Activated T-helper 1 cell treated with anti-CD3 and anti-CD28 coated beads, Interleukin-12 subunit alpha, Interleukin-12 subunit beta, Interleukin-2, Interleukin-4 antibody, amounts not matched to agents 30 ng/mL and 10 ng/mL and 1 ng/mL, durations not matched to agents 14 hours and 24 hours and 36 hours (primary cell): Measurements from ENCODE around the gene RPL10. TPM values are rescaled to one million over a fixed set of nuclear protein-coding genes. Genes with fewer than 3 reads are reported as not detected.

Source experiments
- DNase-seq: peaks from one replicate; pipeline ENCODE4 v3.0.0; 2021; ENCODE audit warnings: low spot score
- H3K27ac Mint-ChIP-seq: one replicate; pipeline ENCODE4 v1.8.0; 2021; ENCODE audit warnings: mild to moderate bottlenecking, mixed read lengths
- H3K27me3 Mint-ChIP-seq: one replicate; pipeline ENCODE4 v1.8.0; 2022; ENCODE audit warnings: mild to moderate bottlenecking, moderate library complexity, mixed read lengths; ENCODE audit not compliant: insufficient read depth
- H3K36me3 Mint-ChIP-seq: one replicate; pipeline ENCODE4 v1.8.0; 2021; ENCODE audit warnings: low read depth, mixed read lengths
- H3K4me1 Mint-ChIP-seq: one replicate; pipeline ENCODE4 v1.8.0; 2021; ENCODE audit warnings: low read depth, mixed read lengths
- H3K4me3 Mint-ChIP-seq: one replicate; pipeline ENCODE4 v1.8.0; 2021; ENCODE audit warnings: mild to moderate bottlenecking, moderate library complexity, mixed read lengths
- H3K9me3 Mint-ChIP-seq: one replicate; pipeline ENCODE4 v1.8.0; 2021; ENCODE audit warnings: mixed read lengths
- intact Hi-C: fragments of 100-400 bp; cut with micrococcal nuclease; formaldehyde crosslinking; loops from one replicate; pipeline ENCODE4 v1.15.1; 2024
- total RNA-seq: library from RNA; stranded (reverse); gene quantifications from 2 replicates; pipeline ENCODE4 v1.2.3, GENCODE V29; 2022

The RPL10 gene
- 2,208 and 2,261 TPM in 2 replicates for total RNA-seq

- H3K27ac Mint-ChIP-seq: peak within 1 kb of the TSS; percentile 99
- no peaks in the 10 kb centered on the region for H3K9me3 Mint-ChIP-seq
- peaks cover 20% of the 10 kb centered on the region for H3K36me3 Mint-ChIP-seq
- intact Hi-C loops: loop anchor here (5.0 to 10.0 kb wide), 3 partner anchors 134 to 673 kb away; partner anchors contain the start of genes ABCD1, ARHGAP4 and BCAP31
- peak; percentile 91 for DNase-seq
- peaks cover 8% of the 10 kb centered on the region for H3K4me1 Mint-ChIP-seq
- H3K27me3 Mint-ChIP-seq: no peaks in the 10 kb centered on the region
- H3K4me3 Mint-ChIP-seq: peak within 1 kb of the TSS; percentile 98
These were observed at the start of gene RPL10 for GRCh38 chrX:154397888-154398667. RPL10 (plus strand) TSS chrX:154398377; CDS start chrX:154398520, 143 bp downstream.

- Mint-ChIP-seq H3K9me3 (no peaks in the 10 kb centered on the region), H3K36me3 (peaks cover 13% of the 10 kb centered on the region), H3K27ac (peak overlapping the region; percentile 23), H3K4me3 (no peak overlapping the region), H3K4me1 (peaks cover 7% of the 10 kb centered on the region), H3K27me3 (no peaks in the 10 kb centered on the region)
- no peak for DNase-seq
- intact Hi-C loops: no loop called here
These were observed 49.4 kb upstream of the RPL10 start for GRCh38 chrX:154348646-154349358.

GRCh38 chrX:154349359-154349935 lies 48.7 kb upstream of the RPL10 start:
- no peaks in the 10 kb centered on the region for H3K27me3 Mint-ChIP-seq
- intact Hi-C loops: no loop called here
- H3K4me1 Mint-ChIP-seq: peaks cover 7% of the 10 kb centered on the region
- no peak for DNase-seq
- H3K9me3 Mint-ChIP-seq: no peaks in the 10 kb centered on the region
- no peak overlapping the region for H3K4me3 Mint-ChIP-seq
- no peak overlapping the region for H3K27ac Mint-ChIP-seq
- peaks cover 13% of the 10 kb centered on the region for H3K36me3 Mint-ChIP-seq

- Mint-ChIP-seq H3K27ac (no peak overlapping the region), H3K4me3 (no peak overlapping the region), H3K36me3 (peaks cover 13% of the 10 kb centered on the region), H3K9me3 (no peaks in the 10 kb centered on the region), H3K4me1 (peaks cover 7% of the 10 kb centered on the region), H3K27me3 (no peaks in the 10 kb centered on the region)
- intact Hi-C loops: no loop called here
- DNase-seq: no peak
These were observed 48.2 kb upstream of the RPL10 start for GRCh38 chrX:154349979-154350378.

- no peak for DNase-seq
- intact Hi-C loops: no loop called here
- Mint-ChIP-seq H3K36me3 (peaks cover 13% of the 10 kb centered on the region), H3K9me3 (no peaks in the 10 kb centered on the region), H3K27me3 (no peaks in the 10 kb centered on the region), H3K4me1 (peaks cover 7% of the 10 kb centered on the region), H3K27ac (no peak overlapping the region), H3K4me3 (no peak overlapping the region)
These were observed 47.6 kb upstream of the RPL10 start for GRCh38 chrX:154350429-154351182.

- DNase-seq: no peak
- H3K4me3 Mint-ChIP-seq: no peak overlapping the region
- H3K36me3 Mint-ChIP-seq: peaks cover 15% of the 10 kb centered on the region
- H3K27ac Mint-ChIP-seq: no peak overlapping the region
- intact Hi-C loops: no loop called here
- peaks cover 7% of the 10 kb centered on the region for H3K4me1 Mint-ChIP-seq
- no peaks in the 10 kb centered on the region for H3K27me3 Mint-ChIP-seq
- H3K9me3 Mint-ChIP-seq: no peaks in the 10 kb centered on the region
These were observed 46.8 kb upstream of the RPL10 start for GRCh38 chrX:154351183-154352011.

GRCh38 chrX:154352012-154352401 lies 46.2 kb upstream of the RPL10 start:
- peaks cover 6% of the 10 kb centered on the region for H3K4me1 Mint-ChIP-seq
- no peaks in the 10 kb centered on the region for H3K9me3 Mint-ChIP-seq
- H3K27me3 Mint-ChIP-seq: no peaks in the 10 kb centered on the region
- peaks cover 15% of the 10 kb centered on the region for H3K36me3 Mint-ChIP-seq
- peak overlapping the region; percentile 48 for H3K27ac Mint-ChIP-seq
- intact Hi-C loops: no loop called here
- DNase-seq: no peak
- no peak overlapping the region for H3K4me3 Mint-ChIP-seq

- Mint-ChIP-seq H3K9me3 (no peaks in the 10 kb centered on the region), H3K4me3 (no peak overlapping the region), H3K27ac (peak overlapping the region; percentile 48), H3K4me1 (peaks cover 2% of the 10 kb centered on the region), H3K36me3 (peaks cover 12% of the 10 kb centered on the region), H3K27me3 (no peaks in the 10 kb centered on the region)
- intact Hi-C loops: no loop called here
- DNase-seq: no peak
These were observed 45.7 kb upstream of the RPL10 start for GRCh38 chrX:154352466-154352865.

GRCh38 chrX:154353172-154353843 lies 44.9 kb upstream of the RPL10 start:
- DNase-seq: no peak
- Mint-ChIP-seq H3K4me3 (no peak overlapping the region), H3K27me3 (no peaks in the 10 kb centered on the region), H3K36me3 (peaks cover 13% of the 10 kb centered on the region), H3K9me3 (no peaks in the 10 kb centered on the region), H3K4me1 (no peaks in the 10 kb centered on the region), H3K27ac (no peak overlapping the region)
- intact Hi-C loops: no loop called here

GRCh38 chrX:154354013-154354412 lies 44.2 kb upstream of the RPL10 start:
- no peak overlapping the region for H3K27ac Mint-ChIP-seq
- H3K27me3 Mint-ChIP-seq: no peaks in the 10 kb centered on the region
- peaks cover 16% of the 10 kb centered on the region for H3K36me3 Mint-ChIP-seq
- no peak for DNase-seq
- H3K9me3 Mint-ChIP-seq: no peaks in the 10 kb centered on the region
- no peaks in the 10 kb centered on the region for H3K4me1 Mint-ChIP-seq
- intact Hi-C loops: no loop called here
- no peak overlapping the region for H3K4me3 Mint-ChIP-seq

GRCh38 chrX:154354516-154354915 lies 43.7 kb upstream of the RPL10 start:
- no peak overlapping the region for H3K4me3 Mint-ChIP-seq
- no peaks in the 10 kb centered on the region for H3K9me3 Mint-ChIP-seq
- no peak for DNase-seq
- no peaks in the 10 kb centered on the region for H3K27me3 Mint-ChIP-seq
- H3K4me1 Mint-ChIP-seq: no peaks in the 10 kb centered on the region
- no peak overlapping the region for H3K27ac Mint-ChIP-seq
- intact Hi-C loops: no loop called here
- H3K36me3 Mint-ChIP-seq: peaks cover 16% of the 10 kb centered on the region
